WTC11 (cell line): ENCODE results near the gene NDOR1. TPM values are rescaled to one million over a fixed set of nuclear protein-coding genes. Genes with fewer than 3 reads are reported as not detected.

ENCODE experiments used
- ATAC-seq: fragments of 200-7000 bp; cut with Tn5 transposase; 2 replicates; pipeline ENCODE4 v1.10.0; 2021; ENCODE audit warnings: mild to moderate bottlenecking, moderate library complexity
- CTCF ChIA-PET: fragments of 300-600 bp; sonication (Branson Sonifier 250); formaldehyde crosslinking; loops from one replicate; lab custom pipeline; 2021; ENCODE audit warnings: antibody characterized with exemption; lab: Charles Lee
- POLR2A ChIA-PET: fragments of 350-600 bp; sonication (Branson Sonifier 250); formaldehyde crosslinking; loops from one replicate; lab custom pipeline; 2021; ENCODE audit warnings: antibody characterized with exemption; lab: Charles Lee
- DNase-seq: peaks from one replicate; pipeline ENCODE4 v3.0.0; 2021; ENCODE audit warnings: low spot score
- H3K27ac Mint-ChIP-seq: 2 replicates; pipeline ENCODE4 v1.8.0; 2021; ENCODE audit warnings: mixed read lengths
- H3K27me3 Mint-ChIP-seq: 2 replicates; pipeline ENCODE4 v1.8.0; 2021; ENCODE audit warnings: low read depth, mild to moderate bottlenecking, moderate library complexity, mixed read lengths
- H3K36me3 Mint-ChIP-seq: 2 replicates; pipeline ENCODE4 v1.8.0; 2021; ENCODE audit warnings: mixed read lengths
- H3K4me1 Mint-ChIP-seq: 2 replicates; pipeline ENCODE4 v1.8.0; 2022; ENCODE audit warnings: mixed read lengths
- H3K4me3 Mint-ChIP-seq: 2 replicates; pipeline ENCODE4 v1.8.0; 2021; ENCODE audit warnings: mild to moderate bottlenecking, moderate library complexity, mixed read lengths
- H3K9me3 Mint-ChIP-seq: 2 replicates; pipeline ENCODE4 v1.8.0; 2021; ENCODE audit warnings: mixed read lengths
- ATF1 ChIP-seq: sonication (generic); formaldehyde crosslinking; IDR thresholded peaks from 2 replicates; pipeline ENCODE4 v1.8.1; 2023; ENCODE audit warnings: mild to moderate bottlenecking, moderate library complexity, missing genetic modification reagents
- ATF6 ChIP-seq: sonication (generic); formaldehyde crosslinking; IDR thresholded peaks from 2 replicates; pipeline ENCODE4 v1.8.1; 2023; ENCODE audit warnings: mild to moderate bottlenecking, missing genetic modification reagents
- CREB1 ChIP-seq: sonication (generic); formaldehyde crosslinking; IDR thresholded peaks from 2 replicates; pipeline ENCODE4 v1.8.0; 2023; ENCODE audit warnings: mild to moderate bottlenecking, missing genetic modification reagents
- CREM ChIP-seq: sonication (generic); formaldehyde crosslinking; IDR thresholded peaks from 2 replicates; pipeline ENCODE4 v1.8.1; 2022; ENCODE audit warnings: mild to moderate bottlenecking, missing genetic modification reagents, moderate library complexity
- FOXK1 ChIP-seq: sonication (generic); formaldehyde crosslinking; IDR thresholded peaks from 2 replicates; pipeline ENCODE4 v1.8.0; 2022; ENCODE audit warnings: mild to moderate bottlenecking, moderate library complexity, missing genetic modification reagents
- FOXP1 ChIP-seq: sonication (generic); formaldehyde crosslinking; IDR thresholded peaks from 2 replicates; pipeline ENCODE4 v1.8.0; 2022; ENCODE audit warnings: missing genetic modification reagents, mild to moderate bottlenecking, moderate library complexity, borderline replicate concordance
- GTF2I ChIP-seq: fragments of 250-450 bp; sonication (Bioruptor Pico); conservative IDR thresholded peaks from 2 replicates; pipeline ENCODE4 v1.4.0; 2021; ENCODE audit warnings: mild to moderate bottlenecking
- JAZF1 ChIP-seq: fragments of 250-450 bp; sonication (Bioruptor Pico); IDR thresholded peaks from 2 replicates; pipeline ENCODE4 v1.9.0; 2021; ENCODE audit warnings: moderate library complexity, mild to moderate bottlenecking, inconsistent platforms
- NFE2L1 ChIP-seq: sonication (generic); formaldehyde crosslinking; IDR thresholded peaks from 2 replicates; pipeline ENCODE4 v1.8.1; 2023; ENCODE audit warnings: missing genetic modification reagents
- PRRX2 ChIP-seq: fragments of 250-450 bp; sonication (Bioruptor Pico); IDR thresholded peaks from 2 replicates; pipeline ENCODE4 v1.8.0; 2021; ENCODE audit warnings: mild to moderate bottlenecking
- RELA ChIP-seq: sonication (generic); formaldehyde crosslinking; IDR thresholded peaks from 2 replicates; pipeline ENCODE4 v1.8.1; 2022; ENCODE audit warnings: missing genetic modification reagents, mild to moderate bottlenecking, borderline replicate concordance
- RORB ChIP-seq: fragments of 250-450 bp; sonication (Bioruptor Pico); IDR thresholded peaks from 2 replicates; pipeline ENCODE4 v1.9.0; 2021; ENCODE audit warnings: mild to moderate bottlenecking
- TP53 ChIP-seq: sonication (generic); formaldehyde crosslinking; IDR thresholded peaks from 2 replicates; pipeline ENCODE4 v1.8.1; 2023; ENCODE audit warnings: mild to moderate bottlenecking, missing genetic modification reagents
- ZSCAN18 ChIP-seq: fragments of 250-450 bp; sonication (Bioruptor Pico); IDR thresholded peaks from 2 replicates; pipeline ENCODE4 v2.1.2; 2022; ENCODE audit warnings: mild to moderate bottlenecking, moderate library complexity
- total RNA-seq: library from RNA; stranded (reverse); gene quantifications from 3 replicates; pipeline ENCODE4 v1.2.3, GENCODE V29; 2021
- TF ChIP-seq, protein P1 (sequence below): sonication (generic); formaldehyde crosslinking; IDR thresholded peaks from 2 replicates; pipeline ENCODE4 v1.8.0; 2023; ENCODE audit warnings: mild to moderate bottlenecking, missing genetic modification reagents
- TF ChIP-seq, protein P2 (sequence below): sonication (generic); formaldehyde crosslinking; IDR thresholded peaks from 2 replicates; pipeline ENCODE4 v1.8.1; 2022; ENCODE audit warnings: low read depth, mild to moderate bottlenecking, moderate library complexity, missing genetic modification reagents, borderline replicate concordance
- TF ChIP-seq, protein P3 (sequence below): sonication (generic); formaldehyde crosslinking; IDR thresholded peaks from 2 replicates; pipeline ENCODE4 v1.8.1; 2022; ENCODE audit warnings: low read depth, missing genetic modification reagents, borderline replicate concordance
- TF ChIP-seq, protein P4 (sequence below): fragments of 200-600 bp; IDR thresholded peaks from 2 replicates; pipeline ENCODE4 v1.8.0; 2022; ENCODE audit warnings: antibody characterized with exemption
- TF ChIP-seq, protein P5 (sequence below): sonication (generic); formaldehyde crosslinking; IDR thresholded peaks from 2 replicates; pipeline ENCODE4 v1.8.1; 2023; ENCODE audit warnings: mild to moderate bottlenecking, missing genetic modification reagents, moderate library complexity

NDOR1 gene
- total RNA-seq, 1 experiment from 2014 or later = 49.0 TPM

DNA sequence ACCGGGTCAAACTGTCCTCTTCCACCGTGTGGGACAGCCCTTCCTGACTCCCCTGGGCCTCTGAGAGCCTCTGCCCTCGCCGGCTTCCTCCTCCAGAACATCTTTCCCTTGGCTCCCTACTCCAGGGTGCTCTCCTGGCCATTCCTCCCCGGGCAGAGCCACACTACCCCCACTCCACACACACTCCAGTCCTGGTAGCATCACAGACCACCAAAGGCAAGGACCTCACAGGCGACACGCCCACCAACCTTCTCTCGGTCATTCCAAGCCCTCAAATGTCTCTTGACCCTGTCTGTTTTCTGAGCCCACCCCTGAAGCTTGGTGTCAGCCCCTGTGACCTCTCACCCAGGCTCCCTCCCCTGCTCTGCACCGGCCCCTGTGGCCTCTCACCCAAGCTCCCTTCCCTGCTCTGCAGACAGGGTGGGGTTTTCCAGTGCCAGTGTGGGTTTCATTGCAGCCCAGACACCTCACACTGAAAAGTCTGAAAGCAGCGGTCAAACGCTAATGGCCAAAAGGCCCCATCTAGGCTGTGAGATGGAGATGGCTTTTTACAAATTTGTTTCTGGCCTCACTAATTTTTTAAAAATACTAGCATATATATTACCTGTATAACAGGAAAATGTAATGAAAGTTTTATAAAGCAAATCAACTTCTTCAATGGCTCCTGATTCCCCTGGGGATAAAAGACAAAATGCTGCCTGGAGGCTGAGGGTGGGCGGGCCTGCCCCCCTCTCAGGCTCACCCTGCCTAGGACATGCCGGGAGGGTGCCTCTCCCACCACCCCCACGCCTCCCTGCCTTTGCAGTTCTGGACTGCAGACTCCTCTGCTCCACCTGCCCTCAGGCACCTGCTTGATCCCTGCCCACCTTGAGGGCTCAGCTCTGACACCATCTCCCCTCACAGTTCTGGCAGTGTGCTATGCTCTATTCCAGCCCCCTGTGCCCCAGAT, 46.1 kb upstream of the NDOR1 start:
- ChIA-PET POLR2A (no interaction called here), CTCF (interaction anchor here (1.0 to 2.0 kb wide), 3 partner anchors 91 to 130 kb away, joined by 3 to 4 read pairs (median 3); no protein-coding TSS in a partner anchor)
- no peak overlapping the region for H3K4me3 Mint-ChIP-seq
- ATAC-seq (no peak), DNase-seq (no peak)
- no peak for TF ChIP-seq CREB1 (CRISPR knock-in tag)
- TF ChIP-seq JAZF1 = no peak
- TF ChIP-seq CREM (CRISPR knock-in tag) = no peak
- no peak for TF ChIP-seq PRRX2 (CRISPR knock-in tag)
- TF ChIP-seq NFE2L1 (CRISPR knock-in tag) = no peak
- no peak for TF ChIP-seq RORB
- TF ChIP-seq, protein P1, sequence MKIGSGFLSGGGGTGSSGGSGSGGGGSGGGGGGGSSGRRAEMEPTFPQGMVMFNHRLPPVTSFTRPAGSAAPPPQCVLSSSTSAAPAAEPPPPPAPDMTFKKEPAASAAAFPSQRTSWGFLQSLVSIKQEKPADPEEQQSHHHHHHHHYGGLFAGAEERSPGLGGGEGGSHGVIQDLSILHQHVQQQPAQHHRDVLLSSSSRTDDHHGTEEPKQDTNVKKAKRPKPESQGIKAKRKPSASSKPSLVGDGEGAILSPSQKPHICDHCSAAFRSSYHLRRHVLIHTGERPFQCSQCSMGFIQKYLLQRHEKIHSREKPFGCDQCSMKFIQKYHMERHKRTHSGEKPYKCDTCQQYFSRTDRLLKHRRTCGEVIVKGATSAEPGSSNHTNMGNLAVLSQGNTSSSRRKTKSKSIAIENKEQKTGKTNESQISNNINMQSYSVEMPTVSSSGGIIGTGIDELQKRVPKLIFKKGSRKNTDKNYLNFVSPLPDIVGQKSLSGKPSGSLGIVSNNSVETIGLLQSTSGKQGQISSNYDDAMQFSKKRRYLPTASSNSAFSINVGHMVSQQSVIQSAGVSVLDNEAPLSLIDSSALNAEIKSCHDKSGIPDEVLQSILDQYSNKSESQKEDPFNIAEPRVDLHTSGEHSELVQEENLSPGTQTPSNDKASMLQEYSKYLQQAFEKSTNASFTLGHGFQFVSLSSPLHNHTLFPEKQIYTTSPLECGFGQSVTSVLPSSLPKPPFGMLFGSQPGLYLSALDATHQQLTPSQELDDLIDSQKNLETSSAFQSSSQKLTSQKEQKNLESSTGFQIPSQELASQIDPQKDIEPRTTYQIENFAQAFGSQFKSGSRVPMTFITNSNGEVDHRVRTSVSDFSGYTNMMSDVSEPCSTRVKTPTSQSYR (CRISPR knock-in tag) = no peak
- TF ChIP-seq, protein P2, sequence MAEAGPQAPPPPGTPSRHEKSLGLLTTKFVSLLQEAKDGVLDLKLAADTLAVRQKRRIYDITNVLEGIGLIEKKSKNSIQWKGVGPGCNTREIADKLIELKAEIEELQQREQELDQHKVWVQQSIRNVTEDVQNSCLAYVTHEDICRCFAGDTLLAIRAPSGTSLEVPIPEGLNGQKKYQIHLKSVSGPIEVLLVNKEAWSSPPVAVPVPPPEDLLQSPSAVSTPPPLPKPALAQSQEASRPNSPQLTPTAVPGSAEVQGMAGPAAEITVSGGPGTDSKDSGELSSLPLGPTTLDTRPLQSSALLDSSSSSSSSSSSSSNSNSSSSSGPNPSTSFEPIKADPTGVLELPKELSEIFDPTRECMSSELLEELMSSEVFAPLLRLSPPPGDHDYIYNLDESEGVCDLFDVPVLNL (CRISPR knock-in tag) = no peak
- peaks cover 86% of the 10 kb centered on the region for H3K27me3 Mint-ChIP-seq
- no peaks in the 10 kb centered on the region for H3K4me1 Mint-ChIP-seq
- no peaks in the 10 kb centered on the region for H3K36me3 Mint-ChIP-seq
- H3K27ac Mint-ChIP-seq = no peak overlapping the region
- H3K9me3 Mint-ChIP-seq = no peaks in the 10 kb centered on the region

DNA sequence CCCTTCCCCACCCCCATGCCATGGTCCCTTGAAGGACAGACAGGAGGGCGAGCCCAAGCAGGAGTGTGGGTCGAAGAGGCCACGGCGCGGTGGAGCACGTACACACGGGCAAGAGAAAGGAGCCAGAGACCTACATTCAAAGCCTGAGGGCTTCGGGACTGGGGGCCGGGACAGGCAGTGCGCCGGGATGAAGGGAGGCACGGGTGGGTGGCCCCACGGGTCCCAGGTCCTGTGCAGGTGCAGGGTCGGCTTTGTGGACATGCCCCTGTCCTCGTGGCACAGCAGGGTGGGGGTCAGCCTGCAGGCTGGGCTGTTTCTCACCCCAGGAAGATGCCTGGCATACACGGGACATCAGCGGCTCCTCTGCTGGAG, 45.5 kb upstream of the NDOR1 start:
- Mint-ChIP-seq H3K4me1 (no peaks in the 10 kb centered on the region), H3K4me3 (no peak overlapping the region), H3K27ac (no peak overlapping the region), H3K27me3 (peaks cover 85% of the 10 kb centered on the region), H3K9me3 (no peaks in the 10 kb centered on the region), H3K36me3 (no peaks in the 10 kb centered on the region)
- DNase-seq = no peak
- CTCF ChIA-PET = interaction anchor here (2.0 to 3.7 kb wide), 3 partner anchors 16 to 131 kb away, joined by 4 to 40 read pairs (median 18); no protein-coding TSS in a partner anchor
- POLR2A ChIA-PET = no interaction called here
- ATAC-seq = no peak
- TF ChIP-seq ATF6 (CRISPR knock-in tag) = no peak
- no peak for TF ChIP-seq GTF2I (CRISPR knock-in tag)
- no peak for TF ChIP-seq FOXP1
- no peak for TF ChIP-seq RELA (CRISPR knock-in tag)
- TF ChIP-seq, protein P3, sequence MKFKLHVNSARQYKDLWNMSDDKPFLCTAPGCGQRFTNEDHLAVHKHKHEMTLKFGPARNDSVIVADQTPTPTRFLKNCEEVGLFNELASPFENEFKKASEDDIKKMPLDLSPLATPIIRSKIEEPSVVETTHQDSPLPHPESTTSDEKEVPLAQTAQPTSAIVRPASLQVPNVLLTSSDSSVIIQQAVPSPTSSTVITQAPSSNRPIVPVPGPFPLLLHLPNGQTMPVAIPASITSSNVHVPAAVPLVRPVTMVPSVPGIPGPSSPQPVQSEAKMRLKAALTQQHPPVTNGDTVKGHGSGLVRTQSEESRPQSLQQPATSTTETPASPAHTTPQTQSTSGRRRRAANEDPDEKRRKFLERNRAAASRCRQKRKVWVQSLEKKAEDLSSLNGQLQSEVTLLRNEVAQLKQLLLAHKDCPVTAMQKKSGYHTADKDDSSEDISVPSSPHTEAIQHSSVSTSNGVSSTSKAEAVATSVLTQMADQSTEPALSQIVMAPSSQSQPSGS (CRISPR knock-in tag) = no peak
- TF ChIP-seq, protein P4, sequence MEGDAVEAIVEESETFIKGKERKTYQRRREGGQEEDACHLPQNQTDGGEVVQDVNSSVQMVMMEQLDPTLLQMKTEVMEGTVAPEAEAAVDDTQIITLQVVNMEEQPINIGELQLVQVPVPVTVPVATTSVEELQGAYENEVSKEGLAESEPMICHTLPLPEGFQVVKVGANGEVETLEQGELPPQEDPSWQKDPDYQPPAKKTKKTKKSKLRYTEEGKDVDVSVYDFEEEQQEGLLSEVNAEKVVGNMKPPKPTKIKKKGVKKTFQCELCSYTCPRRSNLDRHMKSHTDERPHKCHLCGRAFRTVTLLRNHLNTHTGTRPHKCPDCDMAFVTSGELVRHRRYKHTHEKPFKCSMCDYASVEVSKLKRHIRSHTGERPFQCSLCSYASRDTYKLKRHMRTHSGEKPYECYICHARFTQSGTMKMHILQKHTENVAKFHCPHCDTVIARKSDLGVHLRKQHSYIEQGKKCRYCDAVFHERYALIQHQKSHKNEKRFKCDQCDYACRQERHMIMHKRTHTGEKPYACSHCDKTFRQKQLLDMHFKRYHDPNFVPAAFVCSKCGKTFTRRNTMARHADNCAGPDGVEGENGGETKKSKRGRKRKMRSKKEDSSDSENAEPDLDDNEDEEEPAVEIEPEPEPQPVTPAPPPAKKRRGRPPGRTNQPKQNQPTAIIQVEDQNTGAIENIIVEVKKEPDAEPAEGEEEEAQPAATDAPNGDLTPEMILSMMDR = no peak
- no peak for TF ChIP-seq NFE2L1 (CRISPR knock-in tag)
- TF ChIP-seq ZSCAN18 = no peak
- no peak for TF ChIP-seq FOXK1
- no peak for TF ChIP-seq TP53 (CRISPR knock-in tag)
- TF ChIP-seq ATF1 (CRISPR knock-in tag) = no peak
- TF ChIP-seq, protein P5, sequence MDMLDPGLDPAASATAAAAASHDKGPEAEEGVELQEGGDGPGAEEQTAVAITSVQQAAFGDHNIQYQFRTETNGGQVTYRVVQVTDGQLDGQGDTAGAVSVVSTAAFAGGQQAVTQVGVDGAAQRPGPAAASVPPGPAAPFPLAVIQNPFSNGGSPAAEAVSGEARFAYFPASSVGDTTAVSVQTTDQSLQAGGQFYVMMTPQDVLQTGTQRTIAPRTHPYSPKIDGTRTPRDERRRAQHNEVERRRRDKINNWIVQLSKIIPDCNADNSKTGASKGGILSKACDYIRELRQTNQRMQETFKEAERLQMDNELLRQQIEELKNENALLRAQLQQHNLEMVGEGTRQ = no peak
